Fibroblast of gingiva (primary cell): ENCODE results near the gene IL21.
A peak's percentile ranks its signal among the peaks of the same experiment; 100 is the strongest.

Experiments used
- DNase-seq: peaks from one replicate; pipeline ENCODE4 v3.0.0-alpha.2; 2011; ENCODE audit warnings: low read depth

The IL21 gene

GRCh38 chr4:122633211-122633610 lies 12.3 kb upstream of the IL21 start:
- no peak for DNase-seq

- DNase-seq: no peak
Observed at GRCh38 chr4:122632396-122633143, 11.7 kb upstream of the IL21 start.

GRCh38 chr4:122625156-122625555 lies 4.3 kb upstream of the IL21 start:
- DNase-seq: peak; percentile 44

- DNase-seq: no peak
Observed at GRCh38 chr4:122624205-122624604, 3.3 kb upstream of the IL21 start.

- DNase-seq: no peak
Observed at GRCh38 chr4:122623637-122624166, 2.8 kb upstream of the IL21 start.

- DNase-seq: no peak
Observed at GRCh38 chr4:122622400-122622799, 1.5 kb upstream of the IL21 start.

- no peak for DNase-seq
Observed at GRCh38 chr4:122619611-122620010, 1.3 kb downstream of the IL21 start.

- DNase-seq: no peak
Observed at GRCh38 chr4:122617597-122618593, 3.0 kb downstream of the IL21 start.

- no peak for DNase-seq
Observed at GRCh38 chr4:122616915-122617596, 3.8 kb downstream of the IL21 start.

GRCh38 chr4:122614621-122615020 lies 6.2 kb downstream of the IL21 start:
- DNase-seq: no peak

GRCh38 chr4:122612540-122612939 lies 8.3 kb downstream of the IL21 start:
- no peak for DNase-seq

- no peak for DNase-seq
Observed at GRCh38 chr4:122606364-122607043, 14.4 kb downstream of the IL21 start.

- no peak for DNase-seq
Observed at GRCh38 chr4:122604146-122604545, 16.7 kb downstream of the IL21 start.

GRCh38 chr4:122603156-122603574 lies 17.7 kb downstream of the IL21 start:
- DNase-seq: no peak

- peak; percentile 56 for DNase-seq
Observed at GRCh38 chr4:122602277-122603142, 18.4 kb downstream of the IL21 start.

- no peak for DNase-seq
Observed at GRCh38 chr4:122591196-122591595, 29.7 kb downstream of the IL21 start.

GRCh38 chr4:122588453-122589238 lies 32.2 kb downstream of the IL21 start:
- peak; percentile 72 for DNase-seq

- peak; percentile 72 for DNase-seq
Observed at GRCh38 chr4:122584519-122584918, 36.3 kb downstream of the IL21 start.

- DNase-seq: peak; percentile 69
Observed at GRCh38 chr4:122583906-122584305, 37.0 kb downstream of the IL21 start.
